PFSK-1 (cell line): ENCODE measurements around the gene PISD.

Source experiments
- POLR2AphosphoS5 ChIP-seq: IDR thresholded peaks from 2 replicates; pipeline ENCODE4 v1.6.1; 2012; ENCODE audit warnings: low read depth, mild to moderate bottlenecking, control low read depth, low read length, moderate library complexity
- SIN3A ChIP-seq: IDR thresholded peaks from 2 replicates; pipeline ENCODE4 v1.6.1; 2012; ENCODE audit warnings: mild to moderate bottlenecking, low read length, moderate library complexity, borderline replicate concordance; ENCODE audit not compliant: insufficient read depth
- TAF1 ChIP-seq: IDR thresholded peaks from 2 replicates; pipeline ENCODE4 v1.6.1; 2012; ENCODE audit warnings: low read length, control low read depth, borderline replicate concordance; ENCODE audit not compliant: insufficient read depth

DNA sequence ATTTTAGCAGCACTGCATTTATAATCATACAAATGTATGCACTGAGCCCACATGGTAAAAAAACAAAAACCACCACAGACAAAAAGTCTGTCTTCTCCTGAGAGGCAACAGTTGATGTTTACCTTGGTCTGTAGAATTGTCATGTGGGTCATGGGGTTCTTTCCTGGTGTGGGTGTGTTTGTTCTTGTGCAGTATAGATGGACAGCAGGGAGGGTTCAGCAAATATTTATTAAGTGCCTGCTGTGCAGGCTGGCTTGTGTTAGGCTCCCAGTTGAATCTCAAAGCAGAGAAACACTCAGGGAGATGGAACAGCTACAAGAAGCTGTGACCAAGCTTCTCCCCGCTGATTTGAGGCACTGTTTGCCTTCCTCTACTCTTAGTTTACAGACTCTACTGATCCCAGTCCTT is 82.2 kb downstream of the PISD start:
- no peak for TF ChIP-seq SIN3A
- TF ChIP-seq TAF1 = no peak
- TF ChIP-seq POLR2AphosphoS5 = no peak
